ENCODE data around the gene TEK. TPM values are rescaled to one million over a fixed set of nuclear protein-coding genes. Genes with fewer than 3 reads are reported as not detected.
"Not testable (repeated sequence)": the region's sequence is repeated elsewhere in the genome, so short reads cannot be mapped to it uniquely, and the experiment has no call there.

Gene TEK
- polyA plus RNA-seq, 3 donors: not detected

DNA sequence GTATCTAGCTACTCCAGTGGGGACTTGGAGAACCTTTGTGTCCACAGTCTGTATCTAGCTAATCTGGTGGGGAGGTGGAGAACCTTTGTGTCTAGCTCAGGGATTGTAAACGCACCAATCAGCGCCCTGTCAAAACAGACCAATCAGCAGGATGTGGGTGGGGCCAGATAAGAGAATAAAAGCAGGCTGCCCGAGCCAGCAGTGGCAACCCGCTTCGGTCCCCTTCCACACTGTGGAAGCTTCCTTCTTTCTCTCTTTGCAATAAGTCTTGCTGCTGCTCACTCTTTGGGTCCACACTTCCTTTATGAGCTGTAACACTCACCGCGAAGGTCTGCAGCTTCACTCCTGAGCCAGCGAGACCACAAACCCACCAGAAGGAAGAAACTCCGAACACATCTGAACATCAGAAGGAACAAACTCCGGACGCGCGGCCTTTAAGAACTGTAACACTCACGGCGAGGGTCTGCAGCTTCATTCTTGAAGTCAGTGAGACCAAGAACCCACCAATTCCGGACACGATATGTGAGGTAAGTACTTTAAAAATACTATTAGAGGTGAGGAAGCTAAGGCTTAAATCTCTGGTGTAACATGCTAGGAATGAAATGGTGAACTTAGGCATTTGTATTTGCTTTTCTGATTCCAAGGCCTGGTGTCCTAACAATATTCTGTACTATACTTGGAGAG lies 15.5 kb upstream of the TEK start:
- not testable (repeated sequence) for H3K27ac Mint-ChIP-seq

DNA sequence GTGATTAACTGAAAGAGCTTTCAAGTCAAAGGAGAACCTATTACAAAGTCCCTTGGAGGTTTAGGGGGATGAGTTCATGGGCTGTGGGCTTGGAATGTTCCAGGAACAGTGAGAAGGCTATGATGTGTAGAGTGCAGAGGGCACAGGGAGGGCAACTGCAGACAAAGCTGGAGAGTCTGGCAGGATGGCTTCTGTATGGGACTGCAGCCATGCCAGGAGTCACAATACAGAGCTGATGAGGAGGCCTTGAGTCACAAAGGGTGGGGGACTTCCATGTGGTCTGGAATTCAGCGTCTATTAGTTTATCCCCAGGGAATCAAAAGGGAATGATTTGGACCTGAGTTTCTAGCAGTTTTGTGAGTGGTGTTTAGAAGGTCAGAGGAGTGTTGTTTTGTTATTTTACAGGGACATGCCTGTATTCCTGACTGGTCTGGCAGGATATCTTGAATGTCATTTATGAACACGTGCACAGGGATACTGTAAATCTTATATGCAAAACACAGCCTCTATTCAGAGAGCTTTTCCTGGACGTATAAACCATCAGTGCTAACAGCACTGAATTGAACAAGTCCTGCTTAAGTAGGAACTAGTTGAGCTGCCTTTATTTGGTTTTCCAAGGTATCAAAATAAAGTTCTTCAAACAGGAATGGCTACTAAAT lies 14.3 kb upstream of the TEK start:
- Mint-ChIP-seq H3K4me3 (no peak overlapping the region), H3K9me3 (peaks cover 0 to 16% (median 9%) of the 10 kb centered on the region in 7 donors), H3K27me3 (ENCODE audit: low read depth in 3 of 3) (peaks cover 0 to 5% (median 2%) of the 10 kb centered on the region in 3 donors), H3K4me1 (peaks cover 6% of the 10 kb centered on the region), H3K36me3 (no peaks in the 10 kb centered on the region), H3K27ac (no peak overlapping the region)
- TF ChIP-seq, protein P1, sequence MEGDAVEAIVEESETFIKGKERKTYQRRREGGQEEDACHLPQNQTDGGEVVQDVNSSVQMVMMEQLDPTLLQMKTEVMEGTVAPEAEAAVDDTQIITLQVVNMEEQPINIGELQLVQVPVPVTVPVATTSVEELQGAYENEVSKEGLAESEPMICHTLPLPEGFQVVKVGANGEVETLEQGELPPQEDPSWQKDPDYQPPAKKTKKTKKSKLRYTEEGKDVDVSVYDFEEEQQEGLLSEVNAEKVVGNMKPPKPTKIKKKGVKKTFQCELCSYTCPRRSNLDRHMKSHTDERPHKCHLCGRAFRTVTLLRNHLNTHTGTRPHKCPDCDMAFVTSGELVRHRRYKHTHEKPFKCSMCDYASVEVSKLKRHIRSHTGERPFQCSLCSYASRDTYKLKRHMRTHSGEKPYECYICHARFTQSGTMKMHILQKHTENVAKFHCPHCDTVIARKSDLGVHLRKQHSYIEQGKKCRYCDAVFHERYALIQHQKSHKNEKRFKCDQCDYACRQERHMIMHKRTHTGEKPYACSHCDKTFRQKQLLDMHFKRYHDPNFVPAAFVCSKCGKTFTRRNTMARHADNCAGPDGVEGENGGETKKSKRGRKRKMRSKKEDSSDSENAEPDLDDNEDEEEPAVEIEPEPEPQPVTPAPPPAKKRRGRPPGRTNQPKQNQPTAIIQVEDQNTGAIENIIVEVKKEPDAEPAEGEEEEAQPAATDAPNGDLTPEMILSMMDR (IDR thresholded peaks at IDR 0.05): no peak
- no peaks in the 10 kb centered on the region for H3K4me1 ChIP-seq (ENCODE audit: control insufficient read depth in 1 of 2, insufficient read depth in 2 of 2, low read length in 2 of 2)
- no peak overlapping the region for H3K4me2 ChIP-seq (replicated peaks; ENCODE audit: extremely low read depth, low read length, poor library complexity, severe bottlenecking)
- no peaks in the 10 kb centered on the region for H3K27me3 ChIP-seq (ENCODE audit: control insufficient read depth in 2 of 2, insufficient read depth in 2 of 2, low read length in 2 of 2)
- H3K79me2 ChIP-seq (ENCODE audit: insufficient read depth, low read length): no peaks in the 10 kb centered on the region
- 78% methylated on average over 1 of the region's 3 CpGs for WGBS (ENCODE audit: insufficient coverage)
- no peak overlapping the region for H3K27ac ChIP-seq (ENCODE audit: low read depth in 1 of 2, low read length in 2 of 2)
- H4K20me1 ChIP-seq (ENCODE audit: insufficient read depth, low read length): no peaks in the 10 kb centered on the region
- no peak overlapping the region for H3K9ac ChIP-seq (ENCODE audit: insufficient read depth, low read length, poor library complexity, severe bottlenecking)
- H3K4me3 ChIP-seq (replicated peaks in 1 of 3; ENCODE audit: low read depth in 2 of 3, low read length in 3 of 3): no peak overlapping the region
- peaks cover 0 to 12% of the 10 kb centered on the region in 2 donors for H3K9me3 ChIP-seq (replicated peaks in 1 of 2; ENCODE audit: control insufficient read depth in 1 of 2, insufficient read depth in 1 of 2, low read length in 2 of 2)
- no peaks in the 10 kb centered on the region for H3K36me3 ChIP-seq (replicated peaks in 1 of 2; ENCODE audit: control insufficient read depth in 1 of 2, insufficient read depth in 2 of 2, low read length in 2 of 2)
- intact Hi-C loops (cut with micrococcal nuclease): no loop called here
- H2AFZ ChIP-seq (ENCODE audit: insufficient read depth, low read depth, low read length, poor library complexity, severe bottlenecking): no peak overlapping the region
- DNase-seq: no peak

More for the DNA sequence above, 15.5 kb upstream of the TEK start:
- H3K4me3 ChIP-seq (replicated peaks in 1 of 3; ENCODE audit: low read depth in 2 of 3, low read length in 3 of 3); H2AFZ ChIP-seq (ENCODE audit: insufficient read depth, low read depth, low read length, poor library complexity, severe bottlenecking); H3K79me2 ChIP-seq (ENCODE audit: insufficient read depth, low read length); H3K27me3 Mint-ChIP-seq (ENCODE audit: low read depth in 3 of 3); H3K27me3 ChIP-seq (ENCODE audit: control insufficient read depth in 2 of 2, insufficient read depth in 2 of 2, low read length in 2 of 2); DNase-seq; H3K4me1 ChIP-seq (ENCODE audit: control insufficient read depth in 1 of 2, insufficient read depth in 2 of 2, low read length in 2 of 2); H3K36me3 ChIP-seq (replicated peaks in 1 of 2; ENCODE audit: control insufficient read depth in 1 of 2, insufficient read depth in 2 of 2, low read length in 2 of 2); H3K9ac ChIP-seq (ENCODE audit: insufficient read depth, low read length, poor library complexity, severe bottlenecking); H3K4me1 Mint-ChIP-seq; H3K36me3 Mint-ChIP-seq; H3K4me2 ChIP-seq (replicated peaks; ENCODE audit: extremely low read depth, low read length, poor library complexity, severe bottlenecking); H3K27ac ChIP-seq (ENCODE audit: low read depth in 1 of 2, low read length in 2 of 2); H4K20me1 ChIP-seq (ENCODE audit: insufficient read depth, low read length); intact Hi-C loops (cut with micrococcal nuclease): not testable (repeated sequence)
- peak overlapping the region in 1 of 2 donors; percentile 81 for H3K4me3 Mint-ChIP-seq
- 1% methylated on average over 13 of the region's 17 CpGs for WGBS (ENCODE audit: insufficient coverage)
- peaks cover 0 to 16% (median 6%) of the 10 kb centered on the region in 7 donors for H3K9me3 Mint-ChIP-seq
- peaks cover 0 to 12% of the 10 kb centered on the region in 2 donors for H3K9me3 ChIP-seq (replicated peaks in 1 of 2; ENCODE audit: control insufficient read depth in 1 of 2, insufficient read depth in 1 of 2, low read length in 2 of 2)
